ENCODE results near the gene MAMDC2. TPM values are rescaled to one million over a fixed set of nuclear protein-coding genes. Genes with fewer than 3 reads are reported as not detected.

Gene MAMDC2
- total RNA-seq, 4 donors from 2014 or later = 96.5 to 192 (median 140) TPM

- 25 to 32% methylated on average over 1 of the region's 1 CpG for WGBS, 2 donors (ENCODE audit: low coverage in 1 of 2)
- no peaks in the 10 kb centered on the region for H3K9me3 ChIP-seq
- H3K4me3 ChIP-seq = no peak overlapping the region
- ATAC-seq = no peak
- no peaks in the 10 kb centered on the region for H3K27me3 ChIP-seq
- H3K27ac ChIP-seq = no peak overlapping the region
- TF ChIP-seq POLR2A (IDR thresholded peaks at IDR 0.05) (no peak), EP300 (IDR thresholded peaks at IDR 0.05) (no peak), POLR2AphosphoS5 (IDR thresholded peaks at IDR 0.05) (no peak), CTCF (IDR thresholded peaks at IDR 0.05) (no peak)
- peaks cover 0 to 80% of the 10 kb centered on the region in 2 donors for H3K36me3 ChIP-seq
- no peaks in the 10 kb centered on the region for H3K4me1 ChIP-seq
Observed at GRCh38 chr9:70218767-70219166, 175.1 kb downstream of the MAMDC2 start.

GRCh38 chr9:70220216-70220615 is 176.6 kb downstream of the MAMDC2 start:
- ATAC-seq = no peak
- no peaks in the 10 kb centered on the region for H3K4me1 ChIP-seq
- TF ChIP-seq EP300 (IDR thresholded peaks at IDR 0.05) = no peak
- TF ChIP-seq CTCF (IDR thresholded peaks at IDR 0.05) = no peak
- no peak for TF ChIP-seq POLR2A (IDR thresholded peaks at IDR 0.05)
- TF ChIP-seq POLR2AphosphoS5 (IDR thresholded peaks at IDR 0.05) = no peak
- H3K9me3 ChIP-seq = no peaks in the 10 kb centered on the region
- no peak overlapping the region for H3K4me3 ChIP-seq
- 95 to 100% methylated on average over 2 of the region's 2 CpGs for WGBS, 2 donors (ENCODE audit: low coverage in 1 of 2)
- H3K27ac ChIP-seq = no peak overlapping the region
- H3K36me3 ChIP-seq = peaks cover under 1 to 84% of the 10 kb centered on the region in 2 donors
- no peaks in the 10 kb centered on the region for H3K27me3 ChIP-seq

GRCh38 chr9:70222354-70222753 is 178.7 kb downstream of the MAMDC2 start:
- no peak overlapping the region for H3K27ac ChIP-seq
- WGBS, 2 donors (ENCODE audit: low coverage in 1 of 2) = 69 to 79% methylated on average over 1 of the region's 1 CpG

GRCh38 chr9:70228118-70228517 is 184.5 kb downstream of the MAMDC2 start:
- TF ChIP-seq EP300 (IDR thresholded peaks at IDR 0.05) (no peak), POLR2A (IDR thresholded peaks at IDR 0.05) (no peak), POLR2AphosphoS5 (IDR thresholded peaks at IDR 0.05) (no peak), CTCF (IDR thresholded peaks at IDR 0.05) (no peak)
- 21 to 31% methylated on average over 2 of the region's 2 CpGs for WGBS, 2 donors (ENCODE audit: low coverage in 1 of 2)
- no peak for ATAC-seq
- H3K27me3 ChIP-seq = no peaks in the 10 kb centered on the region
- peaks cover 4 to 39% (median 5%) of the 10 kb centered on the region in 3 donors for H3K4me1 ChIP-seq
- H3K36me3 ChIP-seq = peaks cover 3 to 42% of the 10 kb centered on the region in 2 donors
- peak overlapping the region in 3 of 4 donors; percentile 56 to 66 (median 65) for H3K27ac ChIP-seq
- H3K9me3 ChIP-seq = no peaks in the 10 kb centered on the region
- H3K4me3 ChIP-seq = no peak overlapping the region

More at GRCh38 chr9:70222354-70222753, 178.7 kb downstream of the MAMDC2 start:
- Histone ChIP-seq H3K9me3 (no peaks in the 10 kb centered on the region), H3K4me3 (no peak overlapping the region), H3K36me3 (peaks cover 3 to 88% of the 10 kb centered on the region in 2 donors), H3K4me1 (peaks cover 0 to 4% (median 0%) of the 10 kb centered on the region in 3 donors), H3K27me3 (no peaks in the 10 kb centered on the region)
- no peak for ATAC-seq
- no peak for TF ChIP-seq POLR2AphosphoS5 (IDR thresholded peaks at IDR 0.05)
- TF ChIP-seq POLR2A (IDR thresholded peaks at IDR 0.05) = no peak
- TF ChIP-seq CTCF (IDR thresholded peaks at IDR 0.05) = no peak
- TF ChIP-seq EP300 (IDR thresholded peaks at IDR 0.05) = no peak

GRCh38 chr9:70228611-70229010 is 185.0 kb downstream of the MAMDC2 start:
- Histone ChIP-seq H3K9me3 (no peaks in the 10 kb centered on the region), H3K27me3 (no peaks in the 10 kb centered on the region), H3K36me3 (peaks cover 3 to 37% of the 10 kb centered on the region in 2 donors), H3K4me3 (no peak overlapping the region), H3K27ac (peak overlapping the region in 3 of 4 donors; percentile 56 to 66 (median 65)), H3K4me1 (peaks cover 4 to 39% (median 5%) of the 10 kb centered on the region in 3 donors)
- TF ChIP-seq POLR2AphosphoS5 (IDR thresholded peaks at IDR 0.05) (no peak), CTCF (IDR thresholded peaks at IDR 0.05) (no peak), EP300 (IDR thresholded peaks at IDR 0.05) (no peak), POLR2A (IDR thresholded peaks at IDR 0.05) (no peak)
- ATAC-seq = no peak
- 62 to 87% methylated on average over 2 of the region's 2 CpGs for WGBS, 2 donors (ENCODE audit: low coverage in 1 of 2)

Measured in gastroesophageal sphincter (tissue), 4 donors.